ENCODE measurements around the gene PTCHD4. TPM values are rescaled to one million over a fixed set of nuclear protein-coding genes. Genes with fewer than 3 reads are reported as not detected.

Gene PTCHD4
- total RNA-seq = 3.0 and 3.4 TPM in 2 replicates

DNA sequence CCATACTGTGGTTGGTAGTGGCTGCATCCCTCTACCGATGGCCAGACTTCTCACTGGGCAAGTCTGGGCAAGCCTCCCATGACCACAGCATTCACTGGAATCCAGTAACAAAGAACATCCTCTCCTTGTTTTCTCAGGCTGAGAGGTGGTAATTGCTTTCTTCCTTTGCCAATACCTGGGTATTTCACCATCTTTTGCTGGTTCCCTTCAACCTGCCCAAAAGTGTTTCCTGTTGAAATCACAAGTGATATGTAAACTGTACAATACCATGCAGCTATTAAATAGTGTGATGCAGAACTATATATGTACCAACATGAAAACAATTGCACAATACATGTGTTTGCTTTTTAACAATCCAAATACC lies at the start of gene PTCHD4:
Gene PTCHD4 (minus strand): TSS at position 55 of the 364 bp plus-strand sequence. CDS start 42,240 bp downstream, outside the sequence.
- Histone ChIP-seq H3K4me3 (ENCODE audit: low read depth, low read length) (peak within 1 kb of the TSS; percentile 35), H3K36me3 (ENCODE audit: control insufficient read depth, insufficient read depth, low read length) (no peaks in the 10 kb centered on the region), H3K27me3 (ENCODE audit: control insufficient read depth, insufficient read depth, low read length) (no peaks in the 10 kb centered on the region)
- TF ChIP-seq CTCF (IDR thresholded peaks at IDR 0.05; ENCODE audit: insufficient read depth, low read length, poor library complexity, severe bottlenecking) = no peak
- DNase-seq (ENCODE audit: low read depth) = no peak

DNA sequence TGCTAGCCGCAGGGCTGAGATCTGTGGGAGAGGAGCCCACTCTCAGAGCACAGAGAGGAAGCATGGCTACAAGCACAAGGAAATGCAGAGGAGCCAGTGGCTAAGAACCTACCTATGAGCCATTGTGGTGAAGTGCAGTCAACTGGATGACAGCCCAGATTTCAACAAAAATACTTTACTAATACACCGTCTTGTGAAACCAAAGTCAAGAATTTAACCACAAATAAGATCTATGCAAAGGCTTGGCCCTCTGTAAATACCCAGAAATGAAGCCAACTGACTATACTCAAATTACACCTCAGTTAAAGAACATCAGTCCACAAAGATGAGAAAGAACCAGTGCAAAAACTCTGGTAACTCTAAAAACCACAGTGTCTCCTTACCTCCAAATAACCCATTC lies 40.1 kb upstream of the PTCHD4 start:
- H3K36me3 ChIP-seq (ENCODE audit: control insufficient read depth, insufficient read depth, low read length) = no peaks in the 10 kb centered on the region
- DNase-seq (ENCODE audit: low read depth) = peak; percentile 65
- no peak for TF ChIP-seq CTCF (IDR thresholded peaks at IDR 0.05; ENCODE audit: insufficient read depth, low read length, poor library complexity, severe bottlenecking)
- no peak overlapping the region for H3K4me3 ChIP-seq (ENCODE audit: low read depth, low read length)
- no peaks in the 10 kb centered on the region for H3K27me3 ChIP-seq (ENCODE audit: control insufficient read depth, insufficient read depth, low read length)

DNA sequence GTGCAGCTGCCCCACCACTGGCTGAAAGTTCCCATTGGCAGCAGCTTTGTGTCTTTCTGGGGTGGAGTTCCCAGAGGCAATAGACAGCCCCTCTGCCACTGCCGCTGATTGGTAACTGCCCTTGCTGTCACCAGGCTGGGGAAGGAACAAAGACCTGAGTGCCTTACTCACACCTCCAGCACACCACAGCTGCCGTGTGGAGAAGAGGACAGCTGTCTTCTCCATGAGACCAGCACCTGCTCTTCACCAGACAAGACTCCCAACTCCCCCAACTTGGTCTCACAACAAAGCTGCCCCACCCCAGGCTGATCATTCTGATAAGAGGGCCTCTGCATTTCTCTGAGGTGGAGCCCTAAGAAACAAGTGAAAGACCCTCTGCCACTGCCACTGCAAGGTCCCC lies 39.7 kb upstream of the PTCHD4 start:
- no peak for TF ChIP-seq CTCF (IDR thresholded peaks at IDR 0.05; ENCODE audit: insufficient read depth, low read length, poor library complexity, severe bottlenecking)
- no peaks in the 10 kb centered on the region for H3K27me3 ChIP-seq (ENCODE audit: control insufficient read depth, insufficient read depth, low read length)
- H3K4me3 ChIP-seq (ENCODE audit: low read depth, low read length) = no peak overlapping the region
- no peak for DNase-seq (ENCODE audit: low read depth)
- H3K36me3 ChIP-seq (ENCODE audit: control insufficient read depth, insufficient read depth, low read length) = no peaks in the 10 kb centered on the region

DNA sequence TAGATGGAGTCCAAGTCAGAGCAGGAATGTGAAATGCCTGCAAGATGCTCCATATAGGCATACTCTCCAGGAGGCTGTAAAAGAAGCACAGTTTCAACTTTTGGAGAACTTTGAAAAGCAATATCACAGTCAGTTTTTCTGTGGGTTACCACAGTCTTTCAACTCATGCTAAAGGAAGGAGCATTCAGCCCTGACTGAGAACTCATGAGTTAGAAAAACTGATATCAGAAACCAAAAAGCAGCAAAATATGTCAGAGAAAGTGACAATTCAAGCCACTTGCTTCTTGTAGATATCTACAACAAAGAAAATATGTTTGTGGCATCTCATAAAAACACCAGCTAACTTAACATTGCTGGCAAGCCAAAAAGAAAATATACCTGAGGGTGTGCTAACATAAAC lies 36.1 kb upstream of the PTCHD4 start:
- Histone ChIP-seq H3K36me3 (ENCODE audit: control insufficient read depth, insufficient read depth, low read length) (no peaks in the 10 kb centered on the region), H3K27me3 (ENCODE audit: control insufficient read depth, insufficient read depth, low read length) (no peaks in the 10 kb centered on the region), H3K4me3 (ENCODE audit: low read depth, low read length) (no peak overlapping the region)
- TF ChIP-seq CTCF (IDR thresholded peaks at IDR 0.05; ENCODE audit: insufficient read depth, low read length, poor library complexity, severe bottlenecking) = no peak
- no peak for DNase-seq (ENCODE audit: low read depth)

DNA sequence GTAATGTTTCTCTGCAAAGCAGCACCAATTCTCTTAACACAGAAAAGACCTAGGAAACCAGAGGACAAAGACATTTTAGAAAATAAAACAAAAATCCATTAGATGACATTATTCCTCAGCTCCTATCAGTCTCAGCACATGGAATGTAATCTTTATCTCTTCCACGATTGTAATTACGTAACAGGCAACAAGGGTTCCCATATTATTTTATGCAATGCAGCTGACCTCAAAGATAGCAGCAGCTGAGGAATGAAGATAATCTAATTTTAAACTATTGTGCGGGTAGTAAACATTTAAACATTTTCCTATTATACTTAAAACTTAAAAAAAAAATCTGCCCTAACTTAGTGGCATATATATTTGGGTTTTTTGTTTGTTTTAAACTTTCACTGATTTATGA lies 33.0 kb upstream of the PTCHD4 start:
- Histone ChIP-seq H3K36me3 (ENCODE audit: control insufficient read depth, insufficient read depth, low read length) (no peaks in the 10 kb centered on the region), H3K4me3 (ENCODE audit: low read depth, low read length) (no peak overlapping the region), H3K27me3 (ENCODE audit: control insufficient read depth, insufficient read depth, low read length) (no peaks in the 10 kb centered on the region)
- DNase-seq (ENCODE audit: low read depth) = no peak
- TF ChIP-seq CTCF (IDR thresholded peaks at IDR 0.05; ENCODE audit: insufficient read depth, low read length, poor library complexity, severe bottlenecking) = no peak

DNA sequence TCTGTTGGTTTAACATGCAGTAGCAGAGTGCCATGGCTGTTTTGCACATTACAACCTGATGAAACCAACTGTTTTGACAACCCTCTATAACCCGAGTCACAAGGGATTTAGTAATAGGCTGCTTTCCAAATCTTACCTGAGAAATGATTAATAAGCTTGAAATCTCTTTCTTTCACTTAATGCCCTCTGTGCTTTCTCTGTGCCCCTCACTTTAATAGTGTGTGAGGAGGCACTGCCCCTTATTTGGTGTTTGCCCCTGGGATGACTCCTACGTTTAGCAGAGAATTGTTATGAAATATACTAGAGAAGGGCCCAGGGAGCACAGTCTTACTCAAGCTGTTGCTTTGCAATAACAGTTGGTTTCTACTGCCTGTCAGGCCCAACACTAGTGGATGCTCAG lies 31.0 kb upstream of the PTCHD4 start:
- Histone ChIP-seq H3K27me3 (ENCODE audit: control insufficient read depth, insufficient read depth, low read length) (no peaks in the 10 kb centered on the region), H3K36me3 (ENCODE audit: control insufficient read depth, insufficient read depth, low read length) (no peaks in the 10 kb centered on the region), H3K4me3 (ENCODE audit: low read depth, low read length) (no peak overlapping the region)
- no peak for TF ChIP-seq CTCF (IDR thresholded peaks at IDR 0.05; ENCODE audit: insufficient read depth, low read length, poor library complexity, severe bottlenecking)
- peak; percentile 29 for DNase-seq (ENCODE audit: low read depth)
